ENCODE data around the gene WT1. TPM values are rescaled to one million over a fixed set of nuclear protein-coding genes. Genes with fewer than 3 reads are reported as not detected.

The WT1 gene
- total RNA-seq, 4 donors from 2014 or later: 0.33 to 0.40 TPM; not detected in 2

- 83 to 86% methylated on average over 4 of the region's 4 CpGs for WGBS, 2 donors
- Histone ChIP-seq H3K27ac (no peak overlapping the region), H3K36me3 (no peaks in the 10 kb centered on the region), H3K4me3 (replicated peaks in 1 of 3) (no peak overlapping the region), H3K4me1 (no peaks in the 10 kb centered on the region), H3K9me3 (no peaks in the 10 kb centered on the region), H3K27me3 (no peaks in the 10 kb centered on the region)
- no peak for DNase-seq
- intact Hi-C loops (cut with DNase I): no loop called here
- TF ChIP-seq CTCF (IDR thresholded peaks at IDR 0.05) (no peak), POLR2A (IDR thresholded peaks at IDR 0.05) (no peak)
Measured at GRCh38 chr11:32396991-32397390, 38.3 kb downstream of the WT1 start.

DNA sequence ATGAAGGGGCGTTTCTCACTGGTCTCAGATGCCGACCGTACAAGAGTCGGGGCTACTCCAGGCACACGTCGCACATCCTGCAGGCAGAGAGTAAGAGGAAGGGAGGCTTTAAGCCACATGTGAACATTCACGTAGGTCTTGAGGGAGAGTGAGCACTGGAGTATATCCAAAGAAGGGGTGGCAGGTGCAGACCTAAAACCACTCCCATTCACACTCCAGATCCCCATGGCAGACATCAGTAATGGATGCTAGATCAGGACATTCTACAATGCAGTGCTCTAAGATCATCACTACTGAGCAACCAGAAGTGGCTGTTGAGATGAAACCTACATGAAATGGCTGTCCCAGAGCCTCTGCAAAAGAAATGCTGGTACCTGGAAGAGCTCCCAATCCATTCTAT is 39.0 kb downstream of the WT1 start:
- no peaks in the 10 kb centered on the region for H3K27me3 ChIP-seq

DNA sequence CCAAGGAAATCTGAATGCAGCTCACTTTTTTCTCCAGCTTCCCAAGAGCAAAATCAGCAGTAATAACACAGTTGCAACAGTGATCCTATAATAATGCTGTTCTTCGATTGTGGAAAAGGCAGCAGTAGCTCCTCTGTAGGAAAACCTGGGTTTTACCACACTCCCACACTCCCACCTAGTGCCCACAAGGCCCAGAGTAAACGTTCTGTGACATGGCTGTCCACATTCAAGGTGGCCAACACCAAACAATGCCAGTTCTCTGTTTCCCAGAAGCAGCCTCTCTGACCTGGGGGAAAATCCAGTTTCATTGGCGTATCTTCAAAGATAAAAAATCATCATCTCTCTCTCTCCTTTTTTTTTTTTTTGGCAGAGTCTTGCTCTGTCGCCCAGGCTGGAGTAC is 40.2 kb downstream of the WT1 start:
- no peaks in the 10 kb centered on the region for H3K9me3 ChIP-seq
- intact Hi-C loops (cut with DNase I): no loop called here
- no peak overlapping the region for H3K27ac ChIP-seq
- WGBS, 2 donors: 64 to 85% methylated on average over 4 of the region's 4 CpGs
- TF ChIP-seq POLR2A (IDR thresholded peaks at IDR 0.05) (no peak), CTCF (IDR thresholded peaks at IDR 0.05) (no peak)
- no peaks in the 10 kb centered on the region for H3K27me3 ChIP-seq
- H3K4me1 ChIP-seq: no peaks in the 10 kb centered on the region
- DNase-seq: no peak
- no peaks in the 10 kb centered on the region for H3K36me3 ChIP-seq
- H3K4me3 ChIP-seq (replicated peaks in 1 of 3): no peak overlapping the region

More for the DNA sequence above, 39.0 kb downstream of the WT1 start:
- TF ChIP-seq CTCF (IDR thresholded peaks at IDR 0.05) (no peak), POLR2A (IDR thresholded peaks at IDR 0.05) (no peak)
- Histone ChIP-seq H3K27ac (no peak overlapping the region), H3K4me3 (replicated peaks in 1 of 3) (no peak overlapping the region), H3K9me3 (no peaks in the 10 kb centered on the region), H3K36me3 (no peaks in the 10 kb centered on the region), H3K4me1 (no peaks in the 10 kb centered on the region)
- 29 to 35% methylated on average over 7 of the region's 7 CpGs for WGBS, 2 donors
- intact Hi-C loops (cut with DNase I): no loop called here
- DNase-seq: no peak

DNA sequence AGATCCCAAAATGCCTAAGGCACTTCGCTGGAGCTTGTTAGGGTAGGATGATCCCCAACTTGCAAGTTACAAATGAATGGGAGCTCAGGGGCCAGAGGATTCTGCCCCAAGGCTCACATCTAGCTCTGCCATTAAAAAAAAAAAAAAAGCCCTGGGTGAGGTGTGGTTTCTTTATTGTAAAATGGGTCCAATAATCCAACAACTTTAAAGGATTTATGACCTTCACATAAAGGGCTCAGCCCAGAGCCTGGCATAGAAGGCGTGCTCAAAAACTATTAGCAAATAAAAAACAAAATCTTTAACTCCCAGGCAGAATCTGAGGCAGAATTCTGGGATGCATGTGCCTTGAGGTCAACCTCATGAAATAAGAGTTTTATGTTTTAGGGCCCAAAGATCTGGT is 42.5 kb downstream of the WT1 start:
- no peak for TF ChIP-seq POLR2A (IDR thresholded peaks at IDR 0.05)
- no peak for TF ChIP-seq CTCF (IDR thresholded peaks at IDR 0.05)
- Histone ChIP-seq H3K36me3 (no peaks in the 10 kb centered on the region), H3K27me3 (no peaks in the 10 kb centered on the region), H3K4me3 (replicated peaks in 1 of 3) (no peak overlapping the region), H3K9me3 (no peaks in the 10 kb centered on the region), H3K27ac (no peak overlapping the region), H3K4me1 (no peaks in the 10 kb centered on the region)
- intact Hi-C loops (cut with DNase I): no loop called here
- WGBS, 2 donors: 89 to 98% methylated on average over 2 of the region's 2 CpGs
- DNase-seq: no peak

- H3K36me3 ChIP-seq: no peaks in the 10 kb centered on the region
- no peaks in the 10 kb centered on the region for H3K9me3 ChIP-seq
- H3K27me3 ChIP-seq: no peaks in the 10 kb centered on the region
- 85 to 88% methylated on average over 8 of the region's 8 CpGs for WGBS, 2 donors
- intact Hi-C loops (cut with DNase I): no loop called here
- H3K4me1 ChIP-seq: no peaks in the 10 kb centered on the region
- no peak for TF ChIP-seq CTCF (IDR thresholded peaks at IDR 0.05)
- no peak for TF ChIP-seq POLR2A (IDR thresholded peaks at IDR 0.05)
- DNase-seq: no peak
- no peak overlapping the region for H3K4me3 ChIP-seq (replicated peaks in 1 of 3)
- no peak overlapping the region for H3K27ac ChIP-seq
Measured at GRCh38 chr11:32391956-32392553, 43.3 kb downstream of the WT1 start.
